Pancreas (tissue), 10 donors: Measurements from ENCODE around the gene KLC4. TPM values are rescaled to one million over a fixed set of nuclear protein-coding genes. Genes with fewer than 3 reads are reported as not detected.
"Not testable (repeated sequence)": the region's sequence is repeated elsewhere in the genome, so short reads cannot be mapped to it uniquely, and the experiment has no call there.

Experiments used
- ATAC-seq, 4 donors: fragments of 200-7000 bp; cut with Tn5 transposase; one replicate each; pipeline versions ENCODE4 v1.8.0 to v1.9.1; 2020; ENCODE audit warnings: mild to moderate bottlenecking in 4 of 4, moderate library complexity in 4 of 4
- DNase-seq, 6 donors: peaks; one replicate each; pipeline ENCODE4 v3.0.0-alpha.2; 2020
- FAIRE-seq: peaks from 2 replicates; lab custom pipeline; 2012; peaks lifted over from hg19 to GRCh38; lab: Jason Lieb, UNC
- H3K27ac ChIP-seq, 4 donors: fragments of 200-600 bp; sonication (generic); 1 replicate in 3 of 4; 2 replicates in 1 of 4; pipeline versions ENCODE4 v1.5.0 to v1.8.0; 2020
- H3K27me3 ChIP-seq, 4 donors: fragments of 200-600 bp; one replicate each; pipeline ENCODE4 v1.8.0; 2021
- H3K36me3 ChIP-seq, 3 donors: fragments of 200-600 bp; sonication (generic) in 1 of 3; one replicate each; pipeline versions ENCODE4 v1.5.0 to v1.8.0; 2020 to 2021
- H3K4me1 ChIP-seq, 3 donors: fragments of 200-600 bp; one replicate each; pipeline ENCODE4 v1.8.0; 2021
- H3K4me3 ChIP-seq, 4 donors: fragments of 200-600 bp; sonication (generic) in 2 of 4; one replicate each; pipeline versions ENCODE4 v1.5.0 to v1.8.0; 2020 to 2021
- H3K9me3 ChIP-seq, 4 donors: fragments of 200-600 bp; one replicate each; pipeline ENCODE4 v1.8.0; 2021
- WGBS, 2 donors: extraction: QIAGEN DNeasy Blood & Tissue Kit; methylation state at CpG; one replicate each; pipeline ENCODE4 v1.1.7; 2013; 5-methylcytosine and 5-hydroxymethylcytosine counted together
- intact Hi-C, 3 donors: fragments of 100-400 bp; cut with DNase I; formaldehyde crosslinking; loops; one replicate each; pipeline versions ENCODE4 v1.11.1 to v1.14.2; 2022
- polyA plus RNA-seq, 2 donors: library from polyadenylated mRNA; stranded (reverse); fragments of 200-250 nt; gene quantifications; one replicate each; pipeline ENCODE4 v1.2.3, GENCODE V29; 2013
- total RNA-seq, 6 donors: library from RNA; stranded (reverse); fragmentation: NEBNext Ultra II Directional in 4 of 6; extraction: Animal tissue kit (Norgen Biotek cat#: 25700) in 4 of 6; gene quantifications; one replicate each; pipeline versions ENCODE4 v1.2.1 to v1.2.4, GENCODE V29; 2021 to 2023
- TF ChIP-seq, protein P1 (sequence below), 4 donors: fragments of 200-600 bp; sonication (generic) in 3 of 4; IDR thresholded peaks; one replicate each; pipeline versions ENCODE4 v1.5.0 to v1.8.0; 2021; ENCODE audit warnings: antibody characterized with exemption in 4 of 4
- donor health status: healthy with polysubstance abuse.
- donor health status: DM: no; HTN: no; CAD: no; lungs with moderate emphysema.
- donor health status: DM: no; HTN: no; CAD: no.
- donor health status: control.
- donor health status: control.
- donor health status: Bipolar disorder and iron deficiency.
- donor health status: DM: yes; HTN: yes; CAD: no.
- donor health status: DM: no; HTN: no; CAD: no.
- donor health status: DM: no; HTN: no; CAD: no.
- donor health status: DM: yes; HTN: yes; CAD: no.

The KLC4 gene
- total and polyA plus RNA-seq, 8 donors: 11.3 to 46.1 (median 16.4) TPM

DNA sequence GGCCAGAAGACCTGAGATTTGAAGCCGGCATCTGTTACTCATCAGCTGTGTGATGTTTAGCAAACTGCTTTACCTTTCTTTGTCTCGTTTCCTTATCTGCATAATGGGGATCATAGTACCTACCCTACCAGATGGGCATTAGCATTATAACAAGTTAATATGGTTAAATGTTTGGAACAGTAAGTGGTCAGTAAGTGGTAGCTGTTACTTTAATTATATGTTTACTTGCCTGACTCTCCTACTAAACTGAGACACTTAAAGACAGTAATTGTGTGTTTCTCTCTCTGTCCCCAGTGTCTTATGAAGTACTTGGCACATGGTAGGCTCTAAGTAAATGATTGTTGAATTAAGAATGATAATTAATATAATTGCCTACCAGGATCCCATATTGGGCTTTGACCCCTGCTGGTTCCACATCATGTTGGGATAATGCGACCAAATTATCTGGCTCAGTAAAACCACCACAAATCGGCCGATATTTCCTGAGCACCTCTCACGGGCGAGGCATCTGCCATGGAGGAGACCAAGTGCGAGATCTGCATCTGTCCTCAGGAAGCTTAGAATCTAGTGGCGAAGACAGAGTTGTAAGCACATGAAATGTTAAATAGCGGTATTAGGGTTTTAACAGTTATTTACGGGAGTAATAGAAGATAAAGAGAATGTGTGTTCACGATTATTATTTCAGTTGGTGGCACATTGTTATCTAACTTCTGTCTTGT is 48.1 kb downstream of the KLC4 start:
- ATAC-seq (no peak), FAIRE-seq (no peak), DNase-seq (no peak)
- H3K27ac ChIP-seq: no peak overlapping the region
- no peaks in the 10 kb centered on the region for H3K9me3 ChIP-seq
- intact Hi-C loops: no loop called here
- WGBS, 2 donors: 86 to 90% methylated on average over 12 of the region's 12 CpGs
- H3K27me3 ChIP-seq: no peaks in the 10 kb centered on the region
- no peaks in the 10 kb centered on the region for H3K36me3 ChIP-seq
- TF ChIP-seq, protein P1, sequence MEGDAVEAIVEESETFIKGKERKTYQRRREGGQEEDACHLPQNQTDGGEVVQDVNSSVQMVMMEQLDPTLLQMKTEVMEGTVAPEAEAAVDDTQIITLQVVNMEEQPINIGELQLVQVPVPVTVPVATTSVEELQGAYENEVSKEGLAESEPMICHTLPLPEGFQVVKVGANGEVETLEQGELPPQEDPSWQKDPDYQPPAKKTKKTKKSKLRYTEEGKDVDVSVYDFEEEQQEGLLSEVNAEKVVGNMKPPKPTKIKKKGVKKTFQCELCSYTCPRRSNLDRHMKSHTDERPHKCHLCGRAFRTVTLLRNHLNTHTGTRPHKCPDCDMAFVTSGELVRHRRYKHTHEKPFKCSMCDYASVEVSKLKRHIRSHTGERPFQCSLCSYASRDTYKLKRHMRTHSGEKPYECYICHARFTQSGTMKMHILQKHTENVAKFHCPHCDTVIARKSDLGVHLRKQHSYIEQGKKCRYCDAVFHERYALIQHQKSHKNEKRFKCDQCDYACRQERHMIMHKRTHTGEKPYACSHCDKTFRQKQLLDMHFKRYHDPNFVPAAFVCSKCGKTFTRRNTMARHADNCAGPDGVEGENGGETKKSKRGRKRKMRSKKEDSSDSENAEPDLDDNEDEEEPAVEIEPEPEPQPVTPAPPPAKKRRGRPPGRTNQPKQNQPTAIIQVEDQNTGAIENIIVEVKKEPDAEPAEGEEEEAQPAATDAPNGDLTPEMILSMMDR (IDR thresholded peaks at IDR 0.05): no peak
- H3K4me3 ChIP-seq: no peak overlapping the region
- no peaks in the 10 kb centered on the region for H3K4me1 ChIP-seq

DNA sequence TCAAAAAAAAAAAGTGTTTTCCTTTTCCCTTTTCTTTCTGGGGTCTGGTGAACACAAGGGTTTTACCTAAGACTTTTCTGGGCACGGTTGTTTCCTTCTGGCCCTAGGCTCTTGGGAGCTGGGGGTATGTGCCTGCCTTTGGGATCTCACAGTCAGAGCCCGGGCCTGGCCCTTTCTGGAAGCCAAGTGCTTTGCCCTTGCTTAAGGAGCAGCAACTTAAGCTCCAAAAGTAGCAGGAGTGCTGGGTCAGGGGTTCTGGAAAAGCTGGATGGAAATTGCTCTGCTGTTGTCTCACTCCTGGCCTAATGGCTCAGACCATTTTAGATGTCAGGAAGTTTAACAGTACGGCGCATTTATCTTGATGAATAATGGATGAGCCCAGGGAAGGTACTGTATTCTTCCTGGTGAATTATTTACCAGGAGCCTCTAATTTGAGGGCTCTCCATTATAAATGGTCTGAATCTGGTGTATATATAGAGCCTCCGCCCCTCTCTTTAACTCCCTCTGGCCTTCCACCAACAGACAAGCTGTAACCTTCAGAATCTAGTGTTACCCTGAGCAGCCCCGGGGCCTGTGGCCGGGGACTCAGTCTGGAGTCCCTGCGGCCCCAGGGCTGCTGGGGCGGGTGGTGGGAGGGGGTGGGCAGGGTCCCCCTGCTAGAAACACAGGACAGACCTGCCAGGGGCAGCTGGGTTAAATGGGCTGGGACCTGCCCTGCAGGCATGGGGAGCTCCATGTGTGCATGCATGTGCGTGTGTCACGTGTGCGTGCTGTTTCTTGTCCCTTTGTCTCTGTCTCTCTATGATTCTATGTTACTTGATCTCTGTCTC is 54.2 kb downstream of the KLC4 start:
- intact Hi-C loops: no loop called here
- no peak overlapping the region for H3K4me3 ChIP-seq
- FAIRE-seq (no peak), ATAC-seq (peak in 3 of 4 donors; percentile 59 to 71 (median 61)), DNase-seq (no peak)
- 71 to 73% methylated on average over 12 of the region's 12 CpGs for WGBS, 2 donors
- no peaks in the 10 kb centered on the region for H3K27me3 ChIP-seq
- no peaks in the 10 kb centered on the region for H3K36me3 ChIP-seq
- TF ChIP-seq, protein P1 (IDR thresholded peaks at IDR 0.05): no peak
- no peaks in the 10 kb centered on the region for H3K4me1 ChIP-seq
- no peaks in the 10 kb centered on the region for H3K9me3 ChIP-seq
- H3K27ac ChIP-seq: peak overlapping the region in 3 of 4 donors; percentile 22 to 30 (median 24)

- Histone ChIP-seq H3K9me3 (no peaks in the 10 kb centered on the region), H3K36me3 (no peaks in the 10 kb centered on the region), H3K4me3 (no peak overlapping the region), H3K27me3 (no peaks in the 10 kb centered on the region), H3K4me1 (no peaks in the 10 kb centered on the region), H3K27ac (no peak overlapping the region)
- WGBS, 2 donors: 85 to 91% methylated on average over 6 of the region's 6 CpGs
- TF ChIP-seq, protein P1 (IDR thresholded peaks at IDR 0.05): no peak
- ATAC-seq: no peak
- DNase-seq: no peak
- FAIRE-seq: no peak
- intact Hi-C loops: no loop called here
Observed at GRCh38 chr6:43115365-43115764, 55.9 kb downstream of the KLC4 start.

DNA sequence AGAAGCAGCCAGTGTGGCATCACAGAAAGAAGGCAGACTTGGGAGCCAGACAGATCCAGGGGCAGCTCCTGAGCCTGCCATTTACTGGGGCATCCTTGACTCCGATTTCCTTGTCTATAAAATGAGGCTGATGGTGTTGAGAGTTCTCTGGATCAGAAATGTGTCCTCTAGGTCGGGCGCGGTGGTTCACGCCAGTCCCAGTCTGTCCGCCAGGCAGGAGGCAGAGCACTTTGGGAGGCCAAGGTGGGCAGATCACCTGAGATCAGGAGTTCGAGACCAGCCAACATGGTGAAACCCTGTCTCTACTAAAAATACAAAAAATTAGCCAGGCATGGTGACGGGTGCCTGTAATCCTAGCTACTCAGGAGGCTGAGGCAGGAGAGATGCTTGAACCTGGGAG is 58.0 kb downstream of the KLC4 start:
- 86 to 97% methylated on average over 8 of the region's 8 CpGs for WGBS, 2 donors
- ATAC-seq, intact Hi-C loops, H3K9me3 ChIP-seq, FAIRE-seq, H3K4me1 ChIP-seq, H3K36me3 ChIP-seq, H3K27ac ChIP-seq, DNase-seq, H3K4me3 ChIP-seq, H3K27me3 ChIP-seq: not testable (repeated sequence)

DNA sequence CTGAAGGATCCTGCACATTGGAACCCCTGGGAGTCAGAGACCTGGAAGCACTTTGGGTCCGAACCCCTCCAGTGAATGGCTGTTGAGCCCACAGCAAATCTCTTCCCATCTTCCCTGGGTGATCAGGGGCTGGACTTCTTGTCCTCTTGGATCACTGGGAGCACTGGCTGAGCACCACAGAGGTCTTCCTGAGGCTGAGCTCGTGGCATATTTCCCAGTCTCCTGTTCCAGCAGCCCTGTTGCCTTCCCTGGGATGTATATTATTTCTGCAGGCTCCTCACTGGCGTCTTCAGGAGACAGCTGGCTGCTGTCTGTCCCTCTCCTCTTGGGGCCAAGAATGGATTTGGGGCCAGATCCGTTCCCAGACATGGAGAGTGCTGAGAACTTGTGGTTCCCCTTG is 60.1 kb downstream of the KLC4 start:
- Histone ChIP-seq H3K9me3 (no peaks in the 10 kb centered on the region), H3K27ac (no peak overlapping the region), H3K27me3 (no peaks in the 10 kb centered on the region), H3K4me1 (no peaks in the 10 kb centered on the region), H3K4me3 (no peak overlapping the region), H3K36me3 (no peaks in the 10 kb centered on the region)
- intact Hi-C loops: no loop called here
- TF ChIP-seq, protein P1 (IDR thresholded peaks at IDR 0.05): no peak
- FAIRE-seq: no peak
- WGBS, 2 donors: 67 to 81% methylated on average over 4 of the region's 4 CpGs
- ATAC-seq: peak in 1 of 4 donors; percentile 18
- DNase-seq: no peak
